SU-DHL-6 (cell line): ENCODE results near the gene PPP6R2.
"Not testable (repeated sequence)": the region's sequence is repeated elsewhere in the genome, so short reads cannot be mapped to it uniquely, and the experiment has no call there.

Experiments
- CTCF ChIP-seq: fragments of 200-600 bp; sonication (generic); IDR thresholded peaks from one replicate; pipeline ENCODE4 v1.5.1; 2017; ENCODE audit warnings: antibody characterized with exemption, mild to moderate bottlenecking, low read length, moderate library complexity; ENCODE audit not compliant: insufficient read depth, poor library complexity, severe bottlenecking
- EZH2phosphoT487 ChIP-seq: fragments of 200-600 bp; sonication (generic), shearing (Covaris generic); conservative IDR thresholded peaks from 2 replicates; pipeline ENCODE4 v1.6.1; 2018; ENCODE audit warnings: mild to moderate bottlenecking, antibody characterized with exemption, low read length, moderate library complexity, mixed read lengths

DNA sequence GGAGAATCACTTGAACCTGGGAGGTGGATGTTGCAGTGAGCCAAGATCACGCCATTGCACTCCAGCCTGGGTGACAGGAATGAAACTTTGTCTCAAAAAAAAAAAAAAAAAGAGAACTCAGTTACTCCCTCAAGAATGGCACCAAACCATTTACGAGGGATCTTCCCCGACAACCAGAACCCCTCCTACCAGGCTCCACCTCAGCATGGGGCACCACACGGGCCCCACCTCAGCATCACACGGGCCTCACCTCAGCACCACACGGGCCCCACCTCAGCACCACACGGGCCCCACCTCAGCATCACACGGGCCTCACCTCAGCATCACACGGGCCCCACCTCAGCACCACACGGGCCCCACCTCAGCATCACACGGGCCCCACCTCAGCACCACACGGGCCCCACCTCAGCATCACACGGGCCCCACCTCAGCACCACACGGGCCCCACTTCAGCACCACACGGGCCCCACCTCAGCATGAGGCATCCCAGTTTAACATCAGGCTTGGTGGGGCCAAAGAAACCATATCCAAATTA, 38.0 kb downstream of the PPP6R2 start:
- TF ChIP-seq CTCF, EZH2phosphoT487: not testable (repeated sequence)
